Hepatocyte (in vitro differentiated cells): ENCODE measurements around the gene NRG3. TPM values are rescaled to one million over a fixed set of nuclear protein-coding genes. Genes with fewer than 3 reads are reported as not detected.

ENCODE experiments used
- DNase-seq: peaks from one replicate; pipeline ENCODE4 v3.0.0-alpha.2; 2016; ENCODE audit warnings: low spot score
- H2AFZ ChIP-seq: fragments of 200-600 bp; sonication (generic); 2 replicates; pipeline ENCODE4 v1.6.0; 2016; ENCODE audit warnings: antibody characterized with exemption, mild to moderate bottlenecking
- H3K27ac ChIP-seq: fragments of 200-600 bp; sonication (generic); 2 replicates; pipeline ENCODE4 v1.5.1; 2016; ENCODE audit warnings: mild to moderate bottlenecking
- H3K27me3 ChIP-seq: fragments of 200-600 bp; sonication (generic); 2 replicates; pipeline ENCODE4 v1.6.1; 2016
- H3K36me3 ChIP-seq: fragments of 200-600 bp; sonication (generic); replicated peaks from 2 replicates; pipeline ENCODE4 v1.5.1; 2016; ENCODE audit warnings: low read depth; ENCODE audit not compliant: insufficient read depth
- H3K4me1 ChIP-seq: fragments of 200-600 bp; sonication (generic); 2 replicates; pipeline ENCODE4 v1.5.1; 2016; ENCODE audit warnings: mild to moderate bottlenecking, moderate library complexity; ENCODE audit not compliant: insufficient read depth
- H3K4me2 ChIP-seq: fragments of 200-600 bp; sonication (generic); 2 replicates; pipeline ENCODE4 v1.6.0; 2016
- H3K4me3 ChIP-seq: fragments of 200-600 bp; sonication (generic); 2 replicates; pipeline ENCODE4 v1.5.1; 2016; ENCODE audit warnings: mild to moderate bottlenecking
- H3K79me2 ChIP-seq: fragments of 200-600 bp; sonication (generic); 2 replicates; pipeline ENCODE4 v1.6.0; 2017; ENCODE audit warnings: mild to moderate bottlenecking
- H3K9me2 ChIP-seq: fragments of 200-600 bp; sonication (generic); replicated peaks from 2 replicates; pipeline ENCODE4 v1.6.0; 2017; ENCODE audit warnings: mild to moderate bottlenecking; ENCODE audit not compliant: insufficient read depth
- H3K9me3 ChIP-seq: fragments of 200-600 bp; sonication (generic); 2 replicates; pipeline ENCODE4 v1.5.1; 2016; ENCODE audit warnings: low read depth, mild to moderate bottlenecking
- H4K20me1 ChIP-seq: fragments of 200-600 bp; sonication (generic); 2 replicates; pipeline ENCODE4 v1.6.0; 2016; ENCODE audit warnings: mild to moderate bottlenecking; ENCODE audit not compliant: insufficient read depth, poor library complexity, severe bottlenecking
- EZH2 ChIP-seq: fragments of 200-600 bp; sonication (generic); IDR thresholded peaks from 2 replicates; pipeline ENCODE4 v1.6.1; 2016; ENCODE audit warnings: antibody characterized with exemption, mild to moderate bottlenecking, borderline replicate concordance
- EZH2phosphoT487 ChIP-seq: fragments of 200-600 bp; sonication (generic); IDR thresholded peaks from one replicate; pipeline ENCODE4 v1.6.1; 2018; ENCODE audit warnings: antibody characterized with exemption, mild to moderate bottlenecking, low read depth, moderate library complexity; ENCODE audit not compliant: unreplicated experiment, severe bottlenecking
- WGBS: methylation state at CpG from one replicate; pipeline ENCODE4 v1.1.6; 2016; ENCODE audit warnings: low lambda C conversion rate; ENCODE audit errors: missing lambda C conversion rate; 5-methylcytosine and 5-hydroxymethylcytosine counted together
- polyA plus RNA-seq: library from polyadenylated mRNA; unstranded; fragments of >200 nt; fragmentation: Nextera tagmentation; extraction: Ambion mirVana; gene quantifications from 2 replicates; pipeline ENCODE4 v1.2.1, GENCODE V29; 2016
- total RNA-seq: library from RNA; depleted of rRNA; stranded (reverse); fragments of >200 nt; gene quantifications from 2 replicates; pipeline ENCODE4 v1.2.3, GENCODE V29; 2014
- TF ChIP-seq, protein P1 (sequence below): fragments of 200-600 bp; sonication (generic); IDR thresholded peaks from 2 replicates; pipeline ENCODE4 v1.5.1; 2016; ENCODE audit warnings: antibody characterized with exemption, mild to moderate bottlenecking; ENCODE audit not compliant: poor library complexity

Gene NRG3
- total and polyA plus RNA-seq, 2 experiments from 2014 or later: 0.57 to 2.0 TPM

GRCh38 chr10:82390866-82391658 is 516.1 kb downstream of the NRG3 start:
- no peaks in the 10 kb centered on the region for H3K27me3 ChIP-seq
- H3K4me2 ChIP-seq: no peak overlapping the region
- no peaks in the 10 kb centered on the region for H3K79me2 ChIP-seq
- H3K9me2 ChIP-seq: no peaks in the 10 kb centered on the region
- H3K36me3 ChIP-seq: no peaks in the 10 kb centered on the region
- no peaks in the 10 kb centered on the region for H3K4me1 ChIP-seq
- no peak overlapping the region for H3K4me3 ChIP-seq
- no peaks in the 10 kb centered on the region for H3K9me3 ChIP-seq
- no peaks in the 10 kb centered on the region for H4K20me1 ChIP-seq
- H2AFZ ChIP-seq: no peak overlapping the region
- 71% methylated on average over 5 of the region's 5 CpGs for WGBS
- no peak overlapping the region for H3K27ac ChIP-seq
- DNase-seq: no peak
- TF ChIP-seq, protein P1, sequence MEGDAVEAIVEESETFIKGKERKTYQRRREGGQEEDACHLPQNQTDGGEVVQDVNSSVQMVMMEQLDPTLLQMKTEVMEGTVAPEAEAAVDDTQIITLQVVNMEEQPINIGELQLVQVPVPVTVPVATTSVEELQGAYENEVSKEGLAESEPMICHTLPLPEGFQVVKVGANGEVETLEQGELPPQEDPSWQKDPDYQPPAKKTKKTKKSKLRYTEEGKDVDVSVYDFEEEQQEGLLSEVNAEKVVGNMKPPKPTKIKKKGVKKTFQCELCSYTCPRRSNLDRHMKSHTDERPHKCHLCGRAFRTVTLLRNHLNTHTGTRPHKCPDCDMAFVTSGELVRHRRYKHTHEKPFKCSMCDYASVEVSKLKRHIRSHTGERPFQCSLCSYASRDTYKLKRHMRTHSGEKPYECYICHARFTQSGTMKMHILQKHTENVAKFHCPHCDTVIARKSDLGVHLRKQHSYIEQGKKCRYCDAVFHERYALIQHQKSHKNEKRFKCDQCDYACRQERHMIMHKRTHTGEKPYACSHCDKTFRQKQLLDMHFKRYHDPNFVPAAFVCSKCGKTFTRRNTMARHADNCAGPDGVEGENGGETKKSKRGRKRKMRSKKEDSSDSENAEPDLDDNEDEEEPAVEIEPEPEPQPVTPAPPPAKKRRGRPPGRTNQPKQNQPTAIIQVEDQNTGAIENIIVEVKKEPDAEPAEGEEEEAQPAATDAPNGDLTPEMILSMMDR: no peak
- no peak for TF ChIP-seq EZH2
- TF ChIP-seq EZH2phosphoT487: no peak

GRCh38 chr10:82391971-82392370 is 517.0 kb downstream of the NRG3 start:
- no peak overlapping the region for H3K27ac ChIP-seq
- H3K27me3 ChIP-seq: no peaks in the 10 kb centered on the region
- WGBS: 87% methylated on average over 4 of the region's 4 CpGs
- no peak overlapping the region for H3K4me2 ChIP-seq
- no peaks in the 10 kb centered on the region for H3K79me2 ChIP-seq
- no peaks in the 10 kb centered on the region for H3K9me3 ChIP-seq
- H3K4me3 ChIP-seq: no peak overlapping the region
- no peaks in the 10 kb centered on the region for H3K36me3 ChIP-seq
- DNase-seq: no peak
- no peaks in the 10 kb centered on the region for H3K4me1 ChIP-seq
- H3K9me2 ChIP-seq: no peaks in the 10 kb centered on the region
- TF ChIP-seq EZH2phosphoT487 (no peak), EZH2 (no peak)
- TF ChIP-seq, protein P1: no peak
- no peaks in the 10 kb centered on the region for H4K20me1 ChIP-seq
- no peak overlapping the region for H2AFZ ChIP-seq

- H3K4me3 ChIP-seq: no peak overlapping the region
- no peak for TF ChIP-seq EZH2
- no peak overlapping the region for H3K4me2 ChIP-seq
- no peaks in the 10 kb centered on the region for H3K79me2 ChIP-seq
- no peaks in the 10 kb centered on the region for H3K36me3 ChIP-seq
- H3K27ac ChIP-seq: no peak overlapping the region
- no peaks in the 10 kb centered on the region for H4K20me1 ChIP-seq
- H3K9me3 ChIP-seq: no peaks in the 10 kb centered on the region
- H2AFZ ChIP-seq: no peak overlapping the region
- H3K4me1 ChIP-seq: no peaks in the 10 kb centered on the region
- H3K27me3 ChIP-seq: no peaks in the 10 kb centered on the region
- H3K9me2 ChIP-seq: no peaks in the 10 kb centered on the region
- DNase-seq: no peak
Observed at GRCh38 chr10:82392533-82392932, 517.5 kb downstream of the NRG3 start.

- Histone ChIP-seq H3K9me3 (no peaks in the 10 kb centered on the region), H3K4me1 (no peaks in the 10 kb centered on the region), H3K36me3 (no peaks in the 10 kb centered on the region), H3K9me2 (no peaks in the 10 kb centered on the region), H3K27ac (no peak overlapping the region), H3K79me2 (no peaks in the 10 kb centered on the region), H3K4me3 (no peak overlapping the region), H4K20me1 (no peaks in the 10 kb centered on the region), H3K4me2 (no peak overlapping the region), H3K27me3 (no peaks in the 10 kb centered on the region), H2AFZ (no peak overlapping the region)
- 81% methylated on average over 5 of the region's 5 CpGs for WGBS
- DNase-seq: no peak
- no peak for TF ChIP-seq EZH2phosphoT487
- TF ChIP-seq, protein P1: no peak
- TF ChIP-seq EZH2: no peak
Observed at GRCh38 chr10:82394122-82394521, 519.1 kb downstream of the NRG3 start.
